ENCODE results near the gene PIGN. TPM values are rescaled to one million over a fixed set of nuclear protein-coding genes. Genes with fewer than 3 reads are reported as not detected.

PIGN gene
- total RNA-seq, 1 donor from 2014 or later: 22.6 TPM

DNA sequence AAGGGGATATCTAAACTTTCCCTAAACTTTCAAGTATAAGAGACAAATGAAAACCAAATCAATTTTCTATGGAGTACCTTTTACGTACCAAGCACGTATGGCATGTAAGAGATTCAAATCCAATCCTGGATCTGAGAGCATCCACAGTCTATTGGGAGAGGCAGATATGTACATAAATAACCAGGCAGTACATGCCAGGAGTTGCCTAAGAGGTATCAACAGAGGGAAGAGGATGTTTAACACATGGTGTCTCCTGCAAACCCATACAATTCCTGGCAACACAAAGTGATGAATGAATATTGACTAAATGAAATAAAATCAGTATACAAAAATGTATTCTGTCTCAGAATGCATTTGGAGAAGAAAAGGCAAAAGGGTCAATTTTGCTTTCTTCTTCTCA is 116.6 kb downstream of the PIGN start:
- no peak overlapping the region for H3K4me3 ChIP-seq (ENCODE audit: low read depth, low read length)
- no peak for DNase-seq (ENCODE audit: low read depth)
- TF ChIP-seq, protein P1, sequence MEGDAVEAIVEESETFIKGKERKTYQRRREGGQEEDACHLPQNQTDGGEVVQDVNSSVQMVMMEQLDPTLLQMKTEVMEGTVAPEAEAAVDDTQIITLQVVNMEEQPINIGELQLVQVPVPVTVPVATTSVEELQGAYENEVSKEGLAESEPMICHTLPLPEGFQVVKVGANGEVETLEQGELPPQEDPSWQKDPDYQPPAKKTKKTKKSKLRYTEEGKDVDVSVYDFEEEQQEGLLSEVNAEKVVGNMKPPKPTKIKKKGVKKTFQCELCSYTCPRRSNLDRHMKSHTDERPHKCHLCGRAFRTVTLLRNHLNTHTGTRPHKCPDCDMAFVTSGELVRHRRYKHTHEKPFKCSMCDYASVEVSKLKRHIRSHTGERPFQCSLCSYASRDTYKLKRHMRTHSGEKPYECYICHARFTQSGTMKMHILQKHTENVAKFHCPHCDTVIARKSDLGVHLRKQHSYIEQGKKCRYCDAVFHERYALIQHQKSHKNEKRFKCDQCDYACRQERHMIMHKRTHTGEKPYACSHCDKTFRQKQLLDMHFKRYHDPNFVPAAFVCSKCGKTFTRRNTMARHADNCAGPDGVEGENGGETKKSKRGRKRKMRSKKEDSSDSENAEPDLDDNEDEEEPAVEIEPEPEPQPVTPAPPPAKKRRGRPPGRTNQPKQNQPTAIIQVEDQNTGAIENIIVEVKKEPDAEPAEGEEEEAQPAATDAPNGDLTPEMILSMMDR (IDR thresholded peaks at IDR 0.05; ENCODE audit: insufficient read depth, low read length, poor library complexity, severe bottlenecking): no peak
- no peaks in the 10 kb centered on the region for H3K36me3 ChIP-seq (ENCODE audit: control insufficient read depth, insufficient read depth, low read length)
- H3K27me3 ChIP-seq (ENCODE audit: control insufficient read depth, insufficient read depth, low read length): no peaks in the 10 kb centered on the region

DNA sequence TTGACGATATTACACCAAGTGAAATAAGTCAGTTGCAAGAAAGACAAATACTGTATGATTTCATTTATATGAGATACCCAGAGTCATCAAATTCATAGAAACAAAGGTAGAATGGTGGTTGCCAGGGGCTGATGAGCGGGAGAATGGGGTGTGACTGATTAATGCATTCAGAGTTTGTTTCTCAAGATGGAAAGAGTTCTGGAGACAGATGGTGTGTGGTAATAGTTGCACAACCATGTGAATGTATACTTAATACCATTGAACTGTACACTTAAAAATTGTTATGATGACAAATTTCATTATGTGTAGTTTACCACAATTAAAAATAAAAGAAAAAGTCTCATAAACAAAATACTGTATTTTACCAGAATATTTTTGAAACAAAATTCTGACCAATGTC is 117.3 kb downstream of the PIGN start:
- TF ChIP-seq, protein P1 (IDR thresholded peaks at IDR 0.05; ENCODE audit: insufficient read depth, low read length, poor library complexity, severe bottlenecking): no peak
- H3K4me3 ChIP-seq (ENCODE audit: low read depth, low read length): no peak overlapping the region
- no peak for DNase-seq (ENCODE audit: low read depth)

DNA sequence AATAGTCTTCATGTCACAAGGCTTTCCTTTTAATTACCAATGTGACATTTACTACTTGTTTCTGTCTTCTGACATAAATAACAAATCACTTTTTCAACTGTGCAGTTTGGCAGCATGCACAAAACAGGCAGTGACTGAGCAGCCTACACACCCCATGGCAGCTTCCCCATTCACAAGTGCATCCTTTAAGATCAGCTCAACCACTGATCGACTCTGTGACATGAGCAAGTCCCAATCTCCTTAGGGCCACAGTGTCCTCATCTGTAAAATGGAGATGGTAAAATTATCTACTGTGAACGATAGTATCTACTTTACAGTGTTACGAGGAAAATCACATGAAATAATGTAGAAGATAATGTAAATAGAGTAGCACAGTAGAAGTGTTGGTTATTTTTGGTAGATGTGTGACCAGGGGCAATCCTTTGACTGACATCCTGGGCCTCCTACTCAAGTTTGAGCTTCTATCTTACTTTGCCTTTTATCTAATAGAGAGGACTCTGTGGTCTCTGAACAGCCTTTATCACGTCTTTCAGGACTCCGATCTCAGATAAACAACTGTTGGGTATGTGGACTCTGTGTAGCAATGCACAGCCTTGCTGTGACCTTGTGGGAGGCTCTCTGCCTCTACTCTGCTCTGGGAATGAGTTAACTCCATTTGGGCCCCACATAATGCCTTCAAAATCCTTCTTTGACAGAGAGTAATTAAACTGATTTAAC is 120.6 kb downstream of the PIGN start:
- TF ChIP-seq, protein P1 (IDR thresholded peaks at IDR 0.05; ENCODE audit: insufficient read depth, low read length, poor library complexity, severe bottlenecking): no peak
- Histone ChIP-seq H3K4me3 (ENCODE audit: low read depth, low read length) (no peak overlapping the region), H3K36me3 (ENCODE audit: control insufficient read depth, insufficient read depth, low read length) (no peaks in the 10 kb centered on the region), H3K27me3 (ENCODE audit: control insufficient read depth, insufficient read depth, low read length) (no peaks in the 10 kb centered on the region)
- no peak for DNase-seq (ENCODE audit: low read depth)

More for the DNA sequence above, 117.3 kb downstream of the PIGN start:
- H3K27me3 ChIP-seq (ENCODE audit: control insufficient read depth, insufficient read depth, low read length): no peaks in the 10 kb centered on the region
- H3K36me3 ChIP-seq (ENCODE audit: control insufficient read depth, insufficient read depth, low read length): no peaks in the 10 kb centered on the region

DNA sequence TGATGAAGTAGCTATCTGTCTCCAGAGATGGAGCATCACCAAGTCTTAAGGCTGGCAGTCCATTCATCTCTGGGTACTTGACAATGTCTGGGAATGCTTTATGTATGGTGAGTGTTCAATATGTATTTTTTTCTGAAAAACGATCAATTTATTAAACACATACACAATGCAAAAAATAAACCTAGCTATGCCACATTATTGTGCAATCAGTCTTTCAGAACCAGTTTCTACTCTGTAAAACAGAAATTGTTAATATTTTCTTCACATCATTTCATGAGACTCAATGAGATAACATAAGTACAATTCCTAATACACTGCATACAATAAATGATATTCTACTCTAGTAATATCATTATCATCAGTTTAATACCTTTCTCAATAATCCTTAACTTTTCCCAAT is 122.5 kb downstream of the PIGN start:
- no peak for DNase-seq (ENCODE audit: low read depth)
- H3K27me3 ChIP-seq (ENCODE audit: control insufficient read depth, insufficient read depth, low read length): no peaks in the 10 kb centered on the region
- TF ChIP-seq, protein P1 (IDR thresholded peaks at IDR 0.05; ENCODE audit: insufficient read depth, low read length, poor library complexity, severe bottlenecking): no peak
- no peak overlapping the region for H3K4me3 ChIP-seq (ENCODE audit: low read depth, low read length)
- no peaks in the 10 kb centered on the region for H3K36me3 ChIP-seq (ENCODE audit: control insufficient read depth, insufficient read depth, low read length)

DNA sequence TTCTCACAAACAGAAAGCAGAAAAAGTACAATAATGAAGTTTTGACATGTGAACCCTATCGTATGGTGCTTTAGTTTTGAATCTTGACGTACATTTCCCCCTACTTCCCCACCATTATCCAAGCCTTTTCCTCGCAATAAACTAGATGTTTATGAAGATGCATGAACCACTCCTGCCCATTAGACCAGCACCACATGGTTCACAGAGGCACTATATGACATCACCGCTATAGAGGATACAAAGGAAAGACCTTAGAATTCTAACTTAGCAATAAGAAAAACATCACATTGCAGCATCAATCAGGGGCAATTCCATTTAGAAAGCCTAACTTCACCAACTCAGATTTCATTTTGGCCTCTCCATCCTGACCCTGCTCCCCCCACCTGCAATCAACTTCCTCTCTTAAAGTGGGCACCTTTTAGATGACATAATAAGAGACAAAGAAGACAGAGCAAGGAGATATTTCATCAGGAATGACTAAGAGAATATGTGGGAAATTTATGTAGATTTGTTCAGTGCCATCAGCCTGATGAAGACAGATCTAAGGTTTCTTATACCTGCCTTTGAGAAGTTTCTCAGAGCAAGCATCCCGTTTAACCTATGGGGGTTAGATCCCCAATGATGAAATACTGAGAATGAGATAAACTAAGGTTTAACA is 124.9 kb downstream of the PIGN start:
- TF ChIP-seq, protein P1 (IDR thresholded peaks at IDR 0.05; ENCODE audit: insufficient read depth, low read length, poor library complexity, severe bottlenecking): no peak
- H3K4me3 ChIP-seq (ENCODE audit: low read depth, low read length): no peak overlapping the region
- no peaks in the 10 kb centered on the region for H3K27me3 ChIP-seq (ENCODE audit: control insufficient read depth, insufficient read depth, low read length)
- no peaks in the 10 kb centered on the region for H3K36me3 ChIP-seq (ENCODE audit: control insufficient read depth, insufficient read depth, low read length)
- DNase-seq (ENCODE audit: low read depth): no peak
